ENCODE measurements around the gene HPS3. TPM values are rescaled to one million over a fixed set of nuclear protein-coding genes. Genes with fewer than 3 reads are reported as not detected.
A peak's percentile ranks its signal among the peaks of the same experiment; 100 is the strongest.

Gene HPS3
- total RNA-seq (2014; rRNA removed; shearing (Covaris generic)), result 14.5 and 19.7 TPM in 2 replicates
- polyA plus RNA-seq (2016; fragmentation: Nextera tagmentation; extraction: Ambion mirVana), result 17.4 and 18.4 TPM in 2 replicates

- Histone ChIP-seq H3K79me2 (ENCODE audit: insufficient read depth) (peaks cover 47% of the 10 kb centered on the region), H3K4me3 (peak within 1 kb of the TSS; percentile 90), H3K27me3 (replicated peaks; ENCODE audit: insufficient read depth) (no peaks in the 10 kb centered on the region), H3K4me2 (ENCODE audit: unreplicated experiment) (peak within 1 kb of the TSS; percentile 90), H3F3A (ENCODE audit: insufficient read depth) (peaks cover 20% of the 10 kb centered on the region), H3K9me2 (ENCODE audit: insufficient read depth) (no peaks in the 10 kb centered on the region), H3K4me1 (ENCODE audit: insufficient read depth) (peaks cover 23% of the 10 kb centered on the region), H3K27ac (peak within 1 kb of the TSS; percentile 82), H4K20me1 (ENCODE audit: insufficient read depth) (no peaks in the 10 kb centered on the region), H3K9ac (peak within 1 kb of the TSS; percentile 86), H3K9me3 (ENCODE audit: low read depth) (no peaks in the 10 kb centered on the region), H3K36me3 (ENCODE audit: low read depth) (no peaks in the 10 kb centered on the region), H2AFZ (peak within 1 kb of the TSS; percentile 98)
- in situ Hi-C loops (cut with MboI), result no loop called here
- 0 to 1% methylated on average over 76 to 83 of the region's 84 CpGs for WGBS, 2 experiments (ENCODE audit: low coverage in 1 of 2, low lambda C conversion rate in 2 of 2, missing lambda C conversion rate in 2 of 2)
- DNase-seq, result peak; percentile 99
- no peak for TF ChIP-seq EZH2phosphoT487 (IDR thresholded peaks at IDR 0.05; ENCODE audit: insufficient read depth, low read depth)
- TF ChIP-seq EZH2 (IDR thresholded peaks at IDR 0.05; ENCODE audit: insufficient read depth, poor library complexity, severe bottlenecking), result no peak
These were observed at the start of gene HPS3 for GRCh38 chr3:149129326-149130205. TSS of gene HPS3 (plus strand) at chr3:149129638. CDS start at chr3:149129724, 86 bp downstream.

GRCh38 chr3:149080011-149080698, 49.3 kb upstream of the HPS3 start:
- Histone ChIP-seq H3K4me1 (ENCODE audit: insufficient read depth) (peaks cover 19% of the 10 kb centered on the region), H3K36me3 (ENCODE audit: low read depth) (peaks cover 4% of the 10 kb centered on the region), H4K20me1 (ENCODE audit: insufficient read depth) (no peaks in the 10 kb centered on the region), H3K27ac (peak overlapping the region; percentile 44), H3K9me3 (ENCODE audit: low read depth) (no peaks in the 10 kb centered on the region), H3K9me2 (ENCODE audit: insufficient read depth) (no peaks in the 10 kb centered on the region), H3F3A (ENCODE audit: insufficient read depth) (peaks cover 4% of the 10 kb centered on the region; the same call in 1 of the 2 replicates), H3K4me2 (ENCODE audit: unreplicated experiment) (peak overlapping the region; percentile 50), H3K9ac (no peak overlapping the region), H3K27me3 (replicated peaks; ENCODE audit: insufficient read depth) (no peaks in the 10 kb centered on the region), H3K4me3 (no peak overlapping the region), H3K79me2 (ENCODE audit: insufficient read depth) (peaks cover 58% of the 10 kb centered on the region), H2AFZ (no peak overlapping the region)
- WGBS, 2 experiments (ENCODE audit: low coverage in 1 of 2, low lambda C conversion rate in 2 of 2, missing lambda C conversion rate in 2 of 2), result 90 to 91% methylated on average over 3 of the region's 3 CpGs
- TF ChIP-seq EZH2phosphoT487 (IDR thresholded peaks at IDR 0.05; ENCODE audit: insufficient read depth, low read depth), result no peak
- TF ChIP-seq EZH2 (IDR thresholded peaks at IDR 0.05; ENCODE audit: insufficient read depth, poor library complexity, severe bottlenecking), result no peak
- in situ Hi-C loops (cut with MboI), result no loop called here
- DNase-seq, result peak; percentile 62

GRCh38 chr3:149080699-149081091, 48.7 kb upstream of the HPS3 start:
- H3K9me3 ChIP-seq (ENCODE audit: low read depth), result no peaks in the 10 kb centered on the region
- H3K36me3 ChIP-seq (ENCODE audit: low read depth), result peaks cover under 1% of the 10 kb centered on the region
- H3K27ac ChIP-seq, result peak overlapping the region; percentile 44
- peak overlapping the region; percentile 50 for H3K4me2 ChIP-seq (ENCODE audit: unreplicated experiment)
- H3K4me3 ChIP-seq, result no peak overlapping the region
- in situ Hi-C loops (cut with MboI), result no loop called here
- no peak overlapping the region for H3K9ac ChIP-seq
- peaks cover 4% of the 10 kb centered on the region; the same call in 1 of the 2 replicates for H3F3A ChIP-seq (ENCODE audit: insufficient read depth)
- peaks cover 19% of the 10 kb centered on the region for H3K4me1 ChIP-seq (ENCODE audit: insufficient read depth)
- no peaks in the 10 kb centered on the region for H3K27me3 ChIP-seq (replicated peaks; ENCODE audit: insufficient read depth)
- TF ChIP-seq EZH2phosphoT487 (IDR thresholded peaks at IDR 0.05; ENCODE audit: insufficient read depth, low read depth) (0 out of 2 replicates have a peak, but pooled peaks have one; percentile 75), EZH2 (IDR thresholded peaks at IDR 0.05; ENCODE audit: insufficient read depth, poor library complexity, severe bottlenecking) (no peak)
- WGBS, 2 experiments (ENCODE audit: low coverage in 1 of 2, low lambda C conversion rate in 2 of 2, missing lambda C conversion rate in 2 of 2), result 71 to 80% methylated on average over 2 of the region's 2 CpGs
- H3K79me2 ChIP-seq (ENCODE audit: insufficient read depth), result peaks cover 58% of the 10 kb centered on the region
- no peaks in the 10 kb centered on the region for H3K9me2 ChIP-seq (ENCODE audit: insufficient read depth)
- H2AFZ ChIP-seq, result no peak overlapping the region
- DNase-seq, result peak; percentile 62
- H4K20me1 ChIP-seq (ENCODE audit: insufficient read depth), result no peaks in the 10 kb centered on the region

- Histone ChIP-seq H3K9ac (no peak overlapping the region), H3K9me3 (ENCODE audit: low read depth) (no peaks in the 10 kb centered on the region), H3K27me3 (replicated peaks; ENCODE audit: insufficient read depth) (no peaks in the 10 kb centered on the region), H3K27ac (no peak overlapping the region), H2AFZ (no peak overlapping the region), H3K79me2 (ENCODE audit: insufficient read depth) (peaks cover 58% of the 10 kb centered on the region), H3K4me2 (ENCODE audit: unreplicated experiment) (no peak overlapping the region), H3F3A (ENCODE audit: insufficient read depth) (peaks cover 4% of the 10 kb centered on the region; the same call in 1 of the 2 replicates), H3K9me2 (ENCODE audit: insufficient read depth) (no peaks in the 10 kb centered on the region), H4K20me1 (ENCODE audit: insufficient read depth) (no peaks in the 10 kb centered on the region), H3K4me1 (ENCODE audit: insufficient read depth) (peaks cover 19% of the 10 kb centered on the region), H3K36me3 (ENCODE audit: low read depth) (no peaks in the 10 kb centered on the region; the same call in 1 of the 2 replicates), H3K4me3 (no peak overlapping the region)
- no peak for TF ChIP-seq EZH2 (IDR thresholded peaks at IDR 0.05; ENCODE audit: insufficient read depth, poor library complexity, severe bottlenecking)
- TF ChIP-seq EZH2phosphoT487 (IDR thresholded peaks at IDR 0.05; ENCODE audit: insufficient read depth, low read depth), result no peak
- DNase-seq, result no peak
- WGBS, 2 experiments (ENCODE audit: low coverage in 1 of 2, low lambda C conversion rate in 2 of 2, missing lambda C conversion rate in 2 of 2), result 96 to 100% methylated on average over 1 of the region's 1 CpG
- in situ Hi-C loops (cut with MboI), result no loop called here
These were observed 47.7 kb upstream of the HPS3 start for GRCh38 chr3:149081772-149082171.
